IMR-90 (cell line): ENCODE results near the gene TBC1D16. TPM values are rescaled to one million over a fixed set of nuclear protein-coding genes. Genes with fewer than 3 reads are reported as not detected.

Experiments
- ATAC-seq: fragments of 200-7000 bp; cut with Tn5 transposase; 2 replicates; pipeline ENCODE4 v1.9.1; 2020; ENCODE audit warnings: low read depth, mild to moderate bottlenecking, moderate library complexity
- BruUV-seq: library from RNA; stranded (reverse); fragments of 400-500 nt; replicated peaks from 2 replicates; lab custom pipeline; 2021; lab: Mats Ljungman, UMichigan
- CTCF ChIA-PET: fragments of 300-600 bp; formaldehyde crosslinking; extraction: SDS; loops from one replicate; lab custom pipeline; 2021; ENCODE audit warnings: antibody characterized with exemption; lab: Yijun Ruan, JAX
- POLR2A ChIA-PET: fragments of 300-600 bp; sonication (Branson Sonifier 250); formaldehyde crosslinking; loops from one replicate; lab custom pipeline; 2022; ENCODE audit warnings: antibody characterized with exemption; ENCODE audit not compliant: unreplicated experiment; lab: Charles Lee
- DNase-seq: peaks from one replicate; pipeline ENCODE4 v3.0.0; 2013
- H2AFZ ChIP-seq: replicated peaks from 2 replicates; pipeline ENCODE3; 2013; ENCODE audit warnings: low read length, mild to moderate bottlenecking; ENCODE audit not compliant: poor library complexity
- H2AK5ac ChIP-seq: 2 replicates; pipeline ENCODE4 v1.6.1; 2013; ENCODE audit warnings: low read depth, low read length, inconsistent platforms
- H2AK9ac ChIP-seq: replicated peaks from 2 replicates; pipeline ENCODE3; 2013; ENCODE audit warnings: mild to moderate bottlenecking, low read depth, low read length, moderate library complexity; ENCODE audit not compliant: poor library complexity
- H2BK120ac ChIP-seq: 2 replicates; pipeline ENCODE4 v1.6.1; 2013; ENCODE audit warnings: low read depth, low read length, inconsistent platforms
- H2BK15ac ChIP-seq: 3 replicates; pipeline ENCODE4 v1.6.1; 2013; ENCODE audit warnings: low read depth, low read length, inconsistent platforms
- H2BK20ac ChIP-seq: 2 replicates; pipeline ENCODE4 v1.6.1; 2013; ENCODE audit warnings: low read depth, mild to moderate bottlenecking, inconsistent platforms, low read length, moderate library complexity
- H2BK5ac ChIP-seq: 2 replicates; pipeline ENCODE4 v1.6.1; 2013; ENCODE audit warnings: mild to moderate bottlenecking, low read depth, low read length, inconsistent platforms; ENCODE audit not compliant: poor library complexity, severe bottlenecking
- H3K14ac ChIP-seq: replicated peaks from 2 replicates; pipeline ENCODE4 v1.6.1; 2013; ENCODE audit warnings: low read depth, low read length, inconsistent platforms
- H3K18ac ChIP-seq: 2 replicates; pipeline ENCODE4 v1.6.1; 2013; ENCODE audit warnings: low read depth, low read length, control low read depth
- H3K23ac ChIP-seq: 2 replicates; pipeline ENCODE4 v1.6.1; 2013; ENCODE audit warnings: low read depth, low read length, inconsistent platforms
- H3K27ac ChIP-seq: 2 replicates; pipeline ENCODE4 v1.5.1; 2013; ENCODE audit warnings: mild to moderate bottlenecking, control low read depth, low read length; ENCODE audit not compliant: insufficient read depth
- H3K27me3 ChIP-seq: 2 replicates; pipeline ENCODE4 v1.6.1; 2013; ENCODE audit warnings: low read length; ENCODE audit not compliant: control insufficient read depth, insufficient read depth
- H3K36me3 ChIP-seq: 2 replicates; pipeline ENCODE4 v1.6.1; 2013; ENCODE audit warnings: low read length, mixed read lengths; ENCODE audit not compliant: control insufficient read depth, insufficient read depth
- H3K4ac ChIP-seq: 2 replicates; pipeline ENCODE4 v1.6.1; 2013; ENCODE audit warnings: low read depth, low read length, inconsistent platforms
- H3K4me1 ChIP-seq: 2 replicates; pipeline ENCODE4 v1.6.1; 2013; ENCODE audit warnings: low read length, mixed read lengths; ENCODE audit not compliant: control insufficient read depth, insufficient read depth
- H3K4me2 ChIP-seq: 2 replicates; pipeline ENCODE4 v1.6.1; 2013; ENCODE audit warnings: low read depth, mild to moderate bottlenecking, control low read depth, low read length, moderate library complexity
- H3K4me3 ChIP-seq: 2 replicates; pipeline ENCODE4 v1.5.1; 2013; ENCODE audit warnings: low read depth, mild to moderate bottlenecking, control low read depth, low read length, moderate library complexity; ENCODE audit not compliant: insufficient read depth
- H3K56ac ChIP-seq: 2 replicates; pipeline ENCODE4 v1.6.1; 2013; ENCODE audit warnings: low read length, inconsistent platforms; ENCODE audit not compliant: insufficient read depth; ENCODE audit errors: extremely low read depth
- H3K79me1 ChIP-seq, 2 experiments: 2 replicates each; pipeline ENCODE4 v1.6.1; 2013; ENCODE audit warnings: low read length in 2 of 2, inconsistent platforms in 1 of 2, low read depth in 1 of 2
- H3K9ac ChIP-seq: 2 replicates; pipeline ENCODE4 v1.6.1; 2013; ENCODE audit warnings: low read depth, low read length, control low read depth
- H3K9me1 ChIP-seq: 2 replicates; pipeline ENCODE4 v1.6.1; 2013; ENCODE audit warnings: low read length, inconsistent platforms; ENCODE audit not compliant: insufficient read depth
- H3K9me3 ChIP-seq: 2 replicates; pipeline ENCODE4 v1.6.1; 2013; ENCODE audit warnings: low read length; ENCODE audit not compliant: control insufficient read depth, insufficient read depth
- H4K20me1 ChIP-seq: 2 replicates; pipeline ENCODE4 v1.6.1; 2013; ENCODE audit warnings: low read length, inconsistent platforms; ENCODE audit not compliant: insufficient read depth
- H4K5ac ChIP-seq: 2 replicates; pipeline ENCODE4 v1.6.1; 2013; ENCODE audit warnings: mild to moderate bottlenecking, low read depth, low read length, control low read depth
- H4K8ac ChIP-seq, 2 experiments: 2 replicates each; pipeline ENCODE4 v1.6.1; 2013; ENCODE audit warnings: low read depth in 2 of 2, low read length in 2 of 2, control low read depth in 1 of 2, inconsistent platforms in 1 of 2
- H4K91ac ChIP-seq: 2 replicates; pipeline ENCODE4 v1.6.1; 2013; ENCODE audit warnings: low read depth, low read length, inconsistent platforms; ENCODE audit not compliant: insufficient read depth
- BHLHE40 ChIP-seq: fragments of 150-350 bp; IDR thresholded peaks from 2 replicates; pipeline ENCODE4 v1.6.1; 2016; ENCODE audit warnings: mild to moderate bottlenecking, low read depth, low read length
- CEBPB ChIP-seq: IDR thresholded peaks from 2 replicates; pipeline ENCODE4 v1.6.1; 2012; ENCODE audit warnings: low read depth, low read length, improper control_type of control experiment
- CHD1 ChIP-seq: IDR thresholded peaks from 2 replicates; pipeline ENCODE4 v1.6.1; 2012; ENCODE audit warnings: low read depth, low read length, improper control_type of control experiment
- CTCF ChIP-seq: conservative IDR thresholded peaks from 2 replicates; pipeline ENCODE4 v1.5.1; 2012; ENCODE audit warnings: mild to moderate bottlenecking, low read depth, low read length, improper control_type of control experiment
- FOS ChIP-seq: fragments of 150-350 bp; IDR thresholded peaks from 2 replicates; pipeline ENCODE4 v1.6.1; 2016; ENCODE audit warnings: low read depth, low read length
- MAFK ChIP-seq: IDR thresholded peaks from 2 replicates; pipeline ENCODE4 v1.6.1; 2012; ENCODE audit warnings: low read depth, low read length, improper control_type of control experiment
- MAZ ChIP-seq: IDR thresholded peaks from 2 replicates; pipeline ENCODE4 v1.6.1; 2012; ENCODE audit warnings: low read depth, mild to moderate bottlenecking, low read length, improper control_type of control experiment, moderate library complexity, borderline replicate concordance
- MXI1 ChIP-seq: IDR thresholded peaks from 2 replicates; pipeline ENCODE4 v1.6.1; 2012; ENCODE audit warnings: low read depth, mild to moderate bottlenecking, low read length, moderate library complexity, borderline replicate concordance
- NFE2L2 ChIP-seq: fragments of 150-350 bp; IDR thresholded peaks from 2 replicates; pipeline ENCODE4 v1.6.1; 2016; ENCODE audit warnings: low read depth, mild to moderate bottlenecking, low read length
- POLR2A ChIP-seq: IDR thresholded peaks from 2 replicates; pipeline ENCODE4 v1.6.1; 2012; ENCODE audit warnings: mild to moderate bottlenecking, low read depth, low read length
- RAD21 ChIP-seq: IDR thresholded peaks from 2 replicates; pipeline ENCODE4 v1.6.1; 2012; ENCODE audit warnings: low read length, improper control_type of control experiment
- RCOR1 ChIP-seq: IDR thresholded peaks from 2 replicates; pipeline ENCODE4 v1.6.1; 2012; ENCODE audit warnings: mild to moderate bottlenecking, low read length, improper control_type of control experiment; ENCODE audit not compliant: insufficient replicate concordance
- RFX5 ChIP-seq: IDR thresholded peaks from 2 replicates; pipeline ENCODE4 v1.8.0; 2012; ENCODE audit warnings: low read depth, mild to moderate bottlenecking, low read length, moderate library complexity
- SMC3 ChIP-seq: fragments of 150-350 bp; IDR thresholded peaks from 2 replicates; pipeline ENCODE4 v1.6.1; 2016; ENCODE audit warnings: low read depth, mild to moderate bottlenecking, antibody characterized with exemption, low read length, moderate library complexity
- USF2 ChIP-seq: fragments of 150-350 bp; IDR thresholded peaks from 2 replicates; pipeline ENCODE4 v1.6.1; 2017; ENCODE audit warnings: mild to moderate bottlenecking, antibody characterized with exemption, low read length, low read depth
- WGBS, 2 experiments: methylation state at CpG; one replicate each; pipeline versions ENCODE4 v1.1.5 to v1.1.7; 2013; ENCODE audit warnings: missing lambda C conversion rate in 2 of 2; ENCODE audit not compliant: insufficient read length in 1 of 2; ENCODE audit errors: extremely low coverage in 2 of 2; 5-methylcytosine and 5-hydroxymethylcytosine counted together
- dilution Hi-C: fragments of 300-500 bp; cut with HindIII; formaldehyde crosslinking; loops from one replicate; pipeline ENCODE4 v1.14.3; 2018; ENCODE audit warnings: low sequenced_read_pairs; ENCODE audit not compliant: unreplicated experiment
- in situ Hi-C: fragments of 300-500 bp; cut with MboI; formaldehyde crosslinking; loops from 3 replicates; pipeline ENCODE4 v1.14.3; 2019; ENCODE audit warnings: low sequenced_read_pairs, inconsistent platforms, mixed read lengths
- intact Hi-C: fragments of 100-400 bp; cut with micrococcal nuclease; formaldehyde crosslinking; loops from 2 replicates; pipeline ENCODE4 v1.10.0; 2022
- polyA plus RNA-seq, 3 experiments: library from polyadenylated mRNA; depleted of rRNA; stranded (reverse); fragments of >200 nt; gene quantifications; 2 replicates each; pipeline ENCODE4 v1.2.3, GENCODE V29; 2012; ENCODE audit warnings: low replicate concordance in 1 of 3
- total RNA-seq: library from RNA; depleted of rRNA; stranded (reverse); fragments of >200 nt; gene quantifications from 2 replicates; pipeline ENCODE4 v1.2.3, GENCODE V29; 2012
- TF ChIP-seq, protein P1 (sequence below): fragments of 150-350 bp; IDR thresholded peaks from 2 replicates; pipeline ENCODE4 v1.6.1; 2016; ENCODE audit warnings: low read depth, mild to moderate bottlenecking, low read length, moderate library complexity, borderline replicate concordance

Gene TBC1D16
- total and polyA plus RNA-seq, 2 of the 4 experiments (the other 2 are of a cell fraction), result 10.1 to 16.7 TPM

DNA sequence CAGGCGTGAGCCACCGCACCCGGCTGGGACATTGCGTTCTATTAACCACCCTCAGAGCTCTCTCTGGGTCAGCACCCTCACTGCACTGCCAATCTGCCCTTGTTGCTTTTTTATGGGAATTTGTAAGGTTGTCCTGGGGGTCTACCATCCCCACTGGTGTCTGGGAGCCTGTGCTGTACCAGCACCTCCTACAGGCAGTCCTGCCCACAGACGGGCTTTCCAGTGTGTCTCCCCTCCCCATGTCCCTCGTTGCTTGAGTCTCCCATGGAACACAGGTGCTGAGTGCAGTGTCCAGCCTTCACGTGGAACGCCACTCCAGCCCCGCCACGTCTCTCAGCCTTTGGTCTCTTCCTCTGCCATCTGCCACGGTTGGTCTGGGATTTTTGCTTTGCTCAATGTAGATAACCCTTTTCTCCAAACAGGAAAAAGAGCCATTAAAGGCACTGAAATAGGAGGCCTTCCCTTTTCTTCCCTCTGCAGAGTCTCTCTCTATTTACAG lies 128.4 kb downstream of the TBC1D16 start:
- Histone ChIP-seq H3K79me1 (no peaks in the 10 kb centered on the region), H2AK5ac (no peak overlapping the region), H2BK120ac (no peak overlapping the region), H3K9ac (no peak overlapping the region), H3K4ac (no peak overlapping the region), H3K4me3 (no peak overlapping the region), H3K4me2 (no peak overlapping the region), H4K5ac (no peak overlapping the region), H4K8ac (no peak overlapping the region), H3K18ac (no peak overlapping the region), H2BK5ac (no peak overlapping the region), H2BK15ac (no peak overlapping the region), H3K9me1 (no peaks in the 10 kb centered on the region), H3K36me3 (no peaks in the 10 kb centered on the region), H2AFZ (no peak overlapping the region), H2AK9ac (no peak overlapping the region), H3K9me3 (peaks cover 5% of the 10 kb centered on the region; the same call in 1 of the 2 replicates), H3K4me1 (no peaks in the 10 kb centered on the region), H3K23ac (no peak overlapping the region), H4K91ac (no peak overlapping the region), H3K14ac (no peak overlapping the region), H3K56ac (no peak overlapping the region), H2BK20ac (no peak overlapping the region), H3K27me3 (peaks cover 47% of the 10 kb centered on the region), H3K27ac (no peak overlapping the region), H4K20me1 (no peaks in the 10 kb centered on the region)
- DNase-seq, result no peak
- ChIA-PET CTCF (no interaction called here), POLR2A (no interaction called here)
- 40% methylated on average over 1 of the region's 11 CpGs; no CpG with 5 or more reads in 1 of the 2 experiments for WGBS, 2 experiments
- in situ Hi-C loops, result no loop called here
- no peak for ATAC-seq
- TF ChIP-seq NFE2L2 (no peak), CEBPB (no peak), BHLHE40 (no peak), USF2 (no peak), RAD21 (no peak), POLR2A (no peak), SMC3 (no peak), MAZ (no peak), CHD1 (no peak), RCOR1 (no peak), CTCF (no peak), RFX5 (no peak), MXI1 (no peak), MAFK (no peak), FOS (no peak)
- TF ChIP-seq, protein P1, sequence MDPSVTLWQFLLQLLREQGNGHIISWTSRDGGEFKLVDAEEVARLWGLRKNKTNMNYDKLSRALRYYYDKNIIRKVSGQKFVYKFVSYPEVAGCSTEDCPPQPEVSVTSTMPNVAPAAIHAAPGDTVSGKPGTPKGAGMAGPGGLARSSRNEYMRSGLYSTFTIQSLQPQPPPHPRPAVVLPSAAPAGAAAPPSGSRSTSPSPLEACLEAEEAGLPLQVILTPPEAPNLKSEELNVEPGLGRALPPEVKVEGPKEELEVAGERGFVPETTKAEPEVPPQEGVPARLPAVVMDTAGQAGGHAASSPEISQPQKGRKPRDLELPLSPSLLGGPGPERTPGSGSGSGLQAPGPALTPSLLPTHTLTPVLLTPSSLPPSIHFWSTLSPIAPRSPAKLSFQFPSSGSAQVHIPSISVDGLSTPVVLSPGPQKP, result no peak
- intact Hi-C loops, result loop anchor here (10.0 kb wide), 1 partner anchor 52 kb away; no protein-coding TSS in a partner anchor
- dilution Hi-C loops, result no loop called here
- BruUV-seq, result no TSS peak
